Stimulated activated CD8-positive, alpha-beta memory T cell treated with anti-CD3 and anti-CD28 coated beads, Interleukin-2, amount 100 ng/mL, for 48 hours (primary cell): ENCODE measurements around the gene SAMM50.

ENCODE experiments used
- DNase-seq, 2 donors: peaks; one replicate each; pipeline ENCODE4 v3.0.0-alpha.2; 2020; ENCODE audit warnings: low read depth in 2 of 2

Gene SAMM50

GRCh38 chr22:43955040-43955882 lies at the start of gene SAMM50:
SAMM50 (plus strand) TSS chr22:43955442; CDS start chr22:43955578, 136 bp downstream.
- peak; percentile 86 to 88 for DNase-seq

GRCh38 chr22:43905681-43906080 lies 49.6 kb upstream of the SAMM50 start:
- DNase-seq: no peak

GRCh38 chr22:43909708-43910107 lies 45.5 kb upstream of the SAMM50 start:
- DNase-seq: no peak

- DNase-seq: no peak
These were observed 45.0 kb upstream of the SAMM50 start for GRCh38 chr22:43910178-43910695.

GRCh38 chr22:43911351-43911750 lies 43.9 kb upstream of the SAMM50 start:
- no peak for DNase-seq

GRCh38 chr22:43917521-43917920 lies 37.7 kb upstream of the SAMM50 start:
- DNase-seq: no peak

GRCh38 chr22:43919106-43919973 lies 35.9 kb upstream of the SAMM50 start:
- no peak for DNase-seq

- DNase-seq: no peak
These were observed 33.9 kb upstream of the SAMM50 start for GRCh38 chr22:43921370-43921769.

GRCh38 chr22:43922123-43922522 lies 33.1 kb upstream of the SAMM50 start:
- no peak for DNase-seq

- no peak for DNase-seq
These were observed 32.1 kb upstream of the SAMM50 start for GRCh38 chr22:43923191-43923590.

GRCh38 chr22:43923631-43924464 lies 31.4 kb upstream of the SAMM50 start, which contains the start of gene PNPLA3:
PNPLA3 (plus strand) TSS chr22:43923805; CDS start chr22:43923912, 107 bp downstream.
- DNase-seq: peak; percentile 66 to 76

GRCh38 chr22:43924877-43925276 lies 30.4 kb upstream of the SAMM50 start:
- DNase-seq: no peak

GRCh38 chr22:43925433-43926348 lies 29.6 kb upstream of the SAMM50 start:
- DNase-seq: no peak

- no peak for DNase-seq
These were observed 28.9 kb upstream of the SAMM50 start for GRCh38 chr22:43926349-43926710.

GRCh38 chr22:43928468-43928867 lies 26.8 kb upstream of the SAMM50 start:
- DNase-seq: no peak

GRCh38 chr22:43928908-43929307 lies 26.3 kb upstream of the SAMM50 start:
- no peak for DNase-seq

GRCh38 chr22:43931771-43932170 lies 23.5 kb upstream of the SAMM50 start:
- DNase-seq: no peak

- DNase-seq: no peak
These were observed 13.8 kb upstream of the SAMM50 start for GRCh38 chr22:43941449-43941848.

GRCh38 chr22:43944670-43945430 lies 10.4 kb upstream of the SAMM50 start:
- no peak for DNase-seq
